Stimulated activated CD4-positive, alpha-beta T cell treated with anti-CD3 and anti-CD28 coated beads, Interleukin-2, amount 100 ng/mL, for 48 hours (primary cell): Measurements from ENCODE around the gene MUC5B.

Experiments
- DNase-seq, 2 donors: peaks; one replicate each; pipeline ENCODE4 v3.0.0-alpha.2; 2020

Gene MUC5B

DNA sequence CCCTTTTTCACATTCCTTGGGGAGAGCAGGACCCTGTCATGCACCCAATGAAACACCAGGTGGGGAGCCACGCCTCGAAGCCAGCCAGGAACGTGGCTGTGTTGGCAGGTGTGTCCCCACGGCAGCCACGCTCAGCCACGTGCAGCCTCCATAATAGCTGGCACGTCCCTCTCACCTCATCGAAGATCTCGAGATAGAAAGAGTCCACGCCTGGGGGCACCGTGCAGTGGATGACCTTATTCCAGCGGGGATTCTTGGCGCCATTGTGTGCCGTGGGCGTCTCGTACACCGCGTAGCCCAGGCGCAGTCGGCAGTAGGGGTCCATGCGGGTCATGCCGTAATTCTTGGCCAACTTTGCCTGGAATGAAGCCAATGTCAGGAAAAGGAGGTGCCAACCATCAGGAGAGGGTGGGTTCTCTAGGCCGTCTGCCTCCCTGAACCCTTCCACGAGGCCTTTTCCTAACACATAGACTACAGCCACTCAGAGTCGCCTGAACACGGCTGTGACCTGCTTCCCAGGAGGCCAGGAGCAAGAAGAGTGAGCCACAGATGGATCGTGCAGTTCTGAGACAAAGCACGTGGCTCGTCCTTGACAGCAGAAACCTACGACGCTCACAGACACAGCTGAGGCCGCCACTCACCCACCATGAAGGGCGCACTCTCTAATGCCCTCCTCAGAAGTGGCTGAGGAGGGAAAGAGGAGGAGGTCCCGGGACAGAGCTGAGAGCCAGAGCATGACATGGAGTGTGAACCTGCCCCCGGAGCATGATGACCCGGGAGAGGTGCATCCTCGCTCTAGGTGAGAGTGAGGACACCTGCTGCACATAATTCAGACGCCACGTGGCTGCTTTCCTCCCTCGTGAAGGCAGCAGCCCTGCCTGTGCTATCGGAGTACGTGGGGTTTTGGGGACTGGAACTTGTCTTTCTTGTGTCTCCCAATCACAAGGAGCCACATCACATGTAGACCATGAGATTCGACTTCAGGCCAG lies 67.5 kb downstream of the MUC5B start:
- no peak for DNase-seq

DNA sequence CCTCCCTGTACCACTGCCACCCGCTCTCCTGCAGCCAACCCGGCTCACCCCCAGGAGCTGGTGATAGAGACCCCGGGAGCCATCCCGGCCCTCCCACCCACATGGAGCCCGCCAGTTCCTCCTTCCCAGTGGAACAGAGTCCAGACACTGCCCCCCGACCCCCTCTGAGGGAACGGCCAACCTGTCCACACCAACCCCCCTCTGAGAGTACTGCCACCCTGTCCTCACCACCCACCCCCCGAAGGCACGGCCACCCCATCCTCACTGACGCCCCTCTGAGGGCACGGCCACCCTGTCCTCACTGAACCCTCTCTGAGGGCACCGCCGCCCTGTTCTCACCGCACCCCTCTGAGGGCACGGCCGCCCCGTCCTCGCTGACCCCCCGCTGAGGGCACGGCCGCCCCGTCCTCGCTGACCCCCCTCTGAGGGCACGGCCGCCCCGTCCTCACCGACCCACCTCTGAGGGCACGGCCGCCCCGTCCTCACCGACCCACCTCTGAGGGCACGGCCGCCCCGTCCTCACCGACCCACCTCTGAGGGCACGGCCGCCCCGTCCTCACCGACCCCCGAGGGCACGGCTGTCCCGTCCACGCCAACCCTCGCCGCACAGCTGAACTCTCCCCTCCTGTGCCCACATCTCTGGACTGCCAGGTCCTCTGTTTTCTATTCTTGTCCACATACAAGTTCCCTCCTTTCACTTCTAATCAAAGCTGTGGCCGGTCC lies 68.6 kb downstream of the MUC5B start:
- no peak for DNase-seq

DNA sequence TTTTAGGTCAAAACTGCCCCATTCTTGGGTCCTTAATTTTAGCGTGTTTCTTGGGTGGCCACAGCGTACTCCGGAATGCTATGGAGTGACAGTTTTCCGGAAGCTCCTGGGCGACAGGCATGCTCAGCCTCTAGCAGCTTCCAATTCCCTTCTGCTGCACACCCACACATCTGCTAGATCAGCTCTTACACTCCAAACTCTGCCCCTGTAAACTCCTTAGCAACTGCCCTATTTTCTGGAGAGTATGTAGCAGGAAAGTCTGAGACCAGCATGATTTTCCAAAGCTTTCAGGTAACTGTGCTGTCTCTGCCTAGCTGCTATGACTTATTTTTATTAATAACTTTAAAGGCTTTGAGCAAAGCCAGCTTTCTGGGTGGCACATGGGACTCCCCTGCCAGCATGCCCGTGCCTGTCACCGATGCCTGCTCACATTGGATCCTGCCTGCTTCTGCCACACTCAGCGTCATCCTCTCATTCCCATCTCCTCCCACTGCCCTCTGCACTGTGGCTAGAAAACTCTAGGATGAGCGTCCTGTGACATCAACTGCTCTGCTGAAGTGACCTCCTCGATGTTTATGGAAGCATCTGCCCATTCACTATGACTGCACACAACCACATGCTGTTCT lies 69.3 kb downstream of the MUC5B start:
- no peak for DNase-seq

DNA sequence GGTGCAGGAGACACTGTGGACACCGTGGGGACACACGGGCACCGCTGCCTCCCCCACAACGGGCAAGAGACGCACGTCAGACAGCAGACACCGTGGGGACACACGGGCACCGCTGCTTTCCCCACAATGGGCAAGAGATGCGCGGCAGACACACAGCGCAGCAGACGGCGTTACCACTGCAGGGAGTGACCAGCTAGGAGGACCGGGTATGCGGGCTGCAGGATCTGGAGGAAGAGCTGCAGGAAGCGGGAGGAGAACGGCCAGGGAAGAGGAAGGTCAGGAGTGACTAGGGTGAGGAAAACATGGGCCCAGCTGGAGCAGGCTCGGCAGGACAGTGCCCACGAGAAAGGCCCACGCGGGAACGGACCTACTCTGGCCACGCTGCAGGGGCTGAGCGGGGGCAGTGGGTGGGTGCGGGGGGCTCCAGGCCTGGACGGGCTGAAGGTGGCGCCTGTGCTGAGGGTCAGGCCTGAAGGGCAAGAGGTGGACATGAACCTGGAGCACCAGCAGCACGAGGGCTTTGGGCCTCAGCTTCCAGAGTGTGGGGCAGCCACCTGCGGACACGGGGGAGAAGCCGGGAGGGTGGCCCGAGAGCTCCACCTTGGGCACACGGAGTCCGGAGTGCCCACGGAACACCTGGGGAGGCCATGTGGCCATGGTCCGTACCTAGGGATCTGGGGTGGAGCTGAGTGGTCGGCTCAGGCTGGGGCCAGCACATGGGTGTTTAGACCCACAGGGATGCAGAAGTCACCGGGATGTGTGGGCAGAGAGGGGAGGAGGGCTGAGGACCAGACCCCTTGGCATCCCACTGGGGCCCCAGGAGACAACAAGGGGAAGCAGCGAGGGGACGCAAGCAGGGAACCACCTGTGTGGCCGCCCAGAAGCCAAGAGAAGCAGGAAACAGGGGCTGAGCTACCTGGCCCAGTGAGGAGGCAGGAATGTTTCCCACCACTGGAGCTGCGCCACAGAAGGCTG lies 70.1 kb downstream of the MUC5B start:
- DNase-seq = no peak

DNA sequence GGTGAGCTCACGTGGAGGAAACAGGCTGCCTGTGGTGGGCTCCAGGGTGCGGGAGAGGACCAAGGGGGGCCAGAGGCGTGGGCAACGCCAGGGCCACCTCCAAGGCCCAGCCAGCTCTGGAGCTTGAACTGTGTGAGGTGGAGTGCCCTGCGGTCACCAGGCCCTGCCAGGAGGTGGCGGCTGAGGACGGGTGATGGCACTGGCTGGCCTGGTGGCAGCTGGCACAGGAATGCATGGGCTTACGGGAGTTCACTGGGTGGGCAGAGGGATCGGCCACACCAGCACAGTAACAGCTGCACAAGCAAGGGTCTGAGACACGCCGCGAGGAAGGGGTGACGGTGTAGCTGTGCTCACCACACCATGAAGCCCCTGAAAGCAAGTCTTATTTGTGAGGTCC lies 70.8 kb downstream of the MUC5B start:
- DNase-seq = no peak

DNA sequence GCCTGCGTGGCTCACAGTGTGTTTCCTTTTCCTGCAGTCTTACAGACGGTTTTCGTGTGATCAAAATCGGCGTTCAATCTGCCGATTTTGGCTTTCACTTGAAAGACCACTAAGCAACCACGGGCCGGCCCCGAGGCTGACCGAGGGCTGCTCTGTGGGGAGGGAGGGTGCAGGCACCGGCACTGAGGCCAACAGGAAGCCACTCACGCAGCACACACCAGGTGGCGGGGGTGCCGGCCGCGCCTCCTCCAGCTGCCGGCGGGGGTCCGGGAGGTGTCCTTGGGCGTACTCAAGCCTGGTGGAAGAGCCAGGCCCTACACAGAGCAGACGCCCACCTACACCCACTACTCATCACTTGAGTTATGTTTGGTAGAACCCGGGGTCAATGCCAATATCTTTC lies 72.2 kb downstream of the MUC5B start:
- no peak for DNase-seq

DNA sequence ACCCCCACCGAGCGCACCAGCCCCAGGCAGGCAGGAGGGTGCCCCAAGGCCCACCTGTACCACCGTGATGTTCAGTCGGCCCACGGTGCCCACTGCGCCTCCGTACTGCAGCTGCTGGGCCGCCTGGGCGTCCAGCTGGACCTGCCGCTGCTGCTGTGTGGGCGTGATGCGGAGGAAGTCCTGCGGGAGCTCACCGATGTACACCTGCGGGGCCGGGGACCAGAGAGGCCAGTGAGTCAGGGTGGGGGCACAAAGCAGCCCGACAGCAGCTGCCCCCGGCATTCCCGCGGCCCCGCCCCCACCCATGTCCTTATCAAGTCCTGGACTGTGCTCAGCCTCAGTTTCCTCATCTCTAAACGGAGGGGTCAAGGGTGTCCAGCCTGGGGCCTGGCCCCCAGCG lies 72.7 kb downstream of the MUC5B start:
- DNase-seq = no peak

DNA sequence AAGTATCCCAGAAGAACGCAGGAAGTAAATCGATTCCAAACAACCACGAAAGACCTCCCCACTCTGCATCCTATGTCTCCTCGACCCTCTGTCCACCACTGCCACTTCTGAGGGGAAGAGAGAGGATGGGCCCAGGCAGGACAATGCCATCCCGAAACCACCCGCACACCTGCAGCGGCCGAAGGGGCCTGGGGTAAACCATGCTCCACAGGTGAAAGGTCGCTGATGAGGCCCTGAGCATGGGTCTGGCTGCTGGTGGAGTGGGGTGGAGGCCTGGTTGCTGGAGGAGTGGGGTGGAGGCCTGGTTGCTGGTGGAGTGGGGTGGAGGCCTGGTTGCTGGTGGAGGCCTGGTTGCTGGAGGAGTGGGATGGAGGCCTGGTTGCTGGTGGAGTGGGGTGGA lies 73.4 kb downstream of the MUC5B start:
- DNase-seq = no peak

DNA sequence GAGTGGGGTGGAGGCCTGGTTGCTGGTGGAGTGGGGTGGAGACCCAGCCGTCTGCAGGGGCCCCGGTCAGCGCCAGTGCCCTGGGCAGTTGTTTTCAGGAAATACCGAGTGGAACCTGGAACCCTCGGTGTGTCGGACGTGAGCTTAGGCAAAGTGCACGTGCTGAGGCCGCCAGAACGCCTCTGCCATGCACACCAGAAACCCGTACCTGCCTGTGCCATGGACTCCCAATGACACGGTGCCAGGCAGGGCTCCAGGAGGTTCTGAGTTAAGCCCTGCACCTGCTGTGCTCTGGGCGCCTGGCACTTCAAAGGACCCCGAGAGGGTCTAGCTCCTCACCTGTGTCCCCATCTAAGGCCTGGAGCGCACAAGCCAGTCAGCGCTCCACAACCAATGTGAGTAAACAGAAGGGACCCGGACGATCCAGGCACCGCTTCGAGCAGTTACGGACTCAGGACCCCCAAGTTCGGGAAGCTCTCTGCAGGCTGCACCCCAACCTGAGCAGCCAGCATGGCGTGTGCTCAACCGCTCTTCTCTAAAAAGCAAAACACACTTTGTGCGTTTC lies 74.2 kb downstream of the MUC5B start:
- no peak for DNase-seq

DNA sequence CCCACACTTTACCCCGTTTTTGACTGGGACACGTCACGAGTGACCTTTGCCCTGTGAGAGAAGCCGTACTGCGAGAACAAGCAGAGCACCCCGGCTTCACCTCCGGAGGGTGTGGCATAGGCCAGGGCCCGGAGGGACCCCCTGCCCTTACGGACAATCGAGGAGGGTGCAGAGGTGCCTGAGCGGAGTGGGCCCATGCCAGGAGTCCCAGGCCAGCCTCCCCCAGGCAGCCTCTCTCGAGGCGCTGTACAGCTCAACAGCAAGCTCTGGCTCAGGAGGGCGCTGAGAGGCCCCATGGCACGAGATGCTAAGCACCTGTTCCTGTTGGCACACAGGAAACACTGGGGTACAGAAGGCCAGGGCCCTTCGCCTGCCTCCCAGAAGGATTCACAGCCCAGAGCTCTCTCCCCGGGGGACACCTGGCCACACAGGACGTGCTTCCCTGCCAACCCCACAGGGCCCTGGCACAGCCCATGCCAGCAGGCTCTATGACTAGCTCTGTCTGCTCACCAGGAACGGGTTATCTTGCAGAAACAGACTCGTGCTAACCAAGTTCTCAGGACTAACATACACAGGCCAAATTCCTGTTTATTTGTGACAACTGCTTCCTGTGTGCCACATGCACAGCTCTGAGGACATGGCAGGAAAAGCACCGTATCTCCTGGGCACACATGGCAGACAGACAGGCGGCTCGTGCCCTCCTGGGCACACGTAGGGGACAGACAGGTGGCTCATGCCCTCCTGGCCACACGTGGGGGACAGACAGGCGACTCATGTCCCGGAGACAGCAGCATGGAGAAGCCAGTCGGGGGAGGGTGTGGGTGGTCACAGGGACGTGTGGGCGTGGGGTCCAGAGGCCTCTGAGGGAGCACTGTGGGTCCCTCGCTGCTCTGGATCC lies 75.0 kb downstream of the MUC5B start:
- no peak for DNase-seq

DNA sequence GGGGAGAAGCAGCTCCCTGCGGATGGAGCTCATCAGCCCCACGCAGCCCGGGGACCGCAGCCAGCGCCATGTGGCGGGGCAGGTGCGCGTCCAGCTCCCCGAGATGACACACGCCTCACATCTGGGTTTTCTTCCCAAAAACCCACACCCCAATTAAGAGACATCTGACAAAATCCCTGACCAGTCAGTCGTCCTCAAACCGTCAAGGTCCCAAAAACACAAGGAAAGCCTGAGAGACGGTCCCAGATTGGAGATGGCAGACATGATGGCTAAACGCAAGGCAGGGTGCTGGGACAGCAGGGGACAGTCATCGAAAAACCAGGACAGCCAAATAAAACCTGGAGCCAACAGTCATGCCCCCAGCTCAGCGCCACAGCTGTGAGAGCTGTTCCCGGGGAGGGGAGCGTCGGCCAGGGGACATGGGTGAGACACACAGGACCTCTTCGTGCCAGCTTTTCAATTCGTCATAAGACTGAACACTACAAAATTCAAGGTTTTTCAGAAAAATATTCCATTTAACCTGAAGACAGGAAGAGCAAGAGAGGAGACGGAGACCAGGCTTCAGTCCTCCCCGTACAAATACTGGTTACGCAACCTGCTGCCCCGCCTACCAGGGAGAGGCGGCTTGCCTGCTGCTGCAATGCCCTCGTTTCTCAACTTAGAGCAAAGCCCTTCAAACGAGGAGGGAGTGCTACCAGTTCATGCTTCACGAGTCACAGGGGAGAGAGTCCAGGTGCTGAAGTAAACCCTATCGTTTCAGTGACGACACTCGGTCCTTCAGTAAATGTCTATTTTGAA lies 76.0 kb downstream of the MUC5B start:
- no peak for DNase-seq

DNA sequence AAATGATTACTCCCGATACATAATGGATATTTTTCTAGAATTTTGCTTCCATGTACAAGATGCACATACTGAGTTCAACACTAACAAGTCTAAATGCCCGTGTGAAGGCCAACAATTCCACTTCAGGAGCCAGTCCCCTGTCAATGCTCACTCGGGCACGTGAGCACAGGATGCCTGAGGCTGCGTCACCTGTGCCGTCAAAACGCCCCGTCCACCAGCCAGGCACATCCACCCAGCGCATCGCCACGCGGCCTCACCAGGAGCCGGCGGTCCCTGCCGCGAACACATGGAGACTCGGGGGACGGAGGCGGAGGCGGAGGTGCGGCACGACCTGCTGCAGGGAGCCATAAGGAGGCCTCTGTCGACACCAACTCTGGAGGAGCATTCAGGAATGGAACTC lies 76.8 kb downstream of the MUC5B start:
- DNase-seq = no peak

DNA sequence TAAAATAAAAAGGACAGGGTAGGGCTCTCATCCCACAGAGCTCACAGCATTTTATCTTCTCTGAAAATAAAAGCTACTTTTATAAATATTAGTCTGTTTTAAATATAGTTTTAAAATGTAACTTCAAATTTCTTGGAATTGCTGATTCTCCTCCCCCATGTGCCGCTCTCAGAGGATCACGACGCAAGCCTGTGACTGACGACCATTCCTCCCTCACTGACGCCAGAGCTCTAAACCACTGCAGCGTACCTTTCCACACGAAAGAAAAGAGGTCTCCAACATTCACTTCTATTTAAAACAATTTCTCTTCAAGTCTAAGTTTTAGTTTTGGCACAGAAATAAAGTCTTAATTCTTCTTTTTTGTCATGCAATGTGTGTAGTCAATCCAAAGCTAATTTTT lies 77.3 kb downstream of the MUC5B start:
- DNase-seq = no peak

DNA sequence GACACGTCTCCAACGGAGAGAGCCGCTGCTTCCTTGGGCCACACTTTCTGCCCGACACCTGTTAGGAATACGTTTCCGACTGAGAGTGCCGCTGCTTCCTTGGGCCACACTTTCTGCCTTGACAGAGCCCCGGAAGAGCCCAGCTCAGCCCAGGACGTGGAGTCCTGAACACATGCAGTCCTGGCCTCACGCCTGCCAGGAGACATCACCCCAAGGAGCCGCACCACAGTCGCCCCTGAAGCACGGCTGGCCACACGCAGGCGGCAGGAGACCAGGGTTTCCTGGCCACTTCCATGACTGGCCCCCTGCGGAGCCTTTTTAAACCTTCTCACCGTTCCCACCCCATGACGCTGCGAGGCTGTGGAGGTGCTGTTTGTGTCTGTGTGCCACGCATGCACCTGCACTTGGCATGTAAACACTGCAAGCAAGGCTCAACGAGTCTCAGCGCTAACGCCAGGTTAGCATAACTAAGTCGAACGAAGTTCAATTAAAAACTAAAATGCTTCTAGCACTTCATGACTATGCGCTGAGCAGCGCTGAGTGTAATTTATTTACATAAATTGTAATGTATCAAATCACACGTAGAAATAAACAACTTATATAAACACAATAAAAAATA lies 77.8 kb downstream of the MUC5B start:
- no peak for DNase-seq

DNA sequence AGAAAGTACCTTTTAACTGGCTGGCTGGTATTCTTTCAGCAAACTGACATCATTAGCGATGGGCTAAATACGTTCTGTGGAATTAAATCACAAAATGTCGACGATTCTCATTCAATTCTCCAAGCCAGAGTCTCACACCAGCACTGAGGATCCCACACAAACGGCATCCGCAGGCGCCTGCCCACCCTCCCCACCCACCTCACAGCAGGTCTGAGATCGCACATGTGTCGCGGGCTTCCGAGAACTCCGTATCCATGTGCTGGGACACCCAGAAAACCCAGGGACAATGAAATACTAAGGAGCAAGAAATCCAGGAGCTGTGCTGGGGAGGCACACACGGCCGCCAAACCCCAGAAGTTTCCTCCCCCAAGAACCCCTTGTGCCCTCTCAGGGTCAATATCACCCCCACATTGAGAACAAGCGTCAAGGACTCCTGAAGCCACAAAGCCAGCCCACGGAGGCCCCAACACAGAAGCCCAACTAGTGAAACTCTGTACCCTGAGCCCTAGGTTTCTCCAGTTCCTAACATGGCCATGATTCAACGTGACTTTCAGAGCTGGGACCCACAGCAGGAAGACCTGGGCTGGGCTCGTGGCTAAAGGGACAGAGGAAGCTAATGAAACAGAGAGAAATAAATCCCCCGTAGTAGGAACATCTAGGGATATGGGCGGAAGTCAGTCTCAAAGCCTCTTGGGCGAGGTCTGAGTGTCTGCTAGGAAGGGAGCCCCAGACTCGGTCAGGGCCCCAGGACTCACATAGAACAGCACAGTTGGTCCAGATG lies 78.5 kb downstream of the MUC5B start:
- no peak for DNase-seq

DNA sequence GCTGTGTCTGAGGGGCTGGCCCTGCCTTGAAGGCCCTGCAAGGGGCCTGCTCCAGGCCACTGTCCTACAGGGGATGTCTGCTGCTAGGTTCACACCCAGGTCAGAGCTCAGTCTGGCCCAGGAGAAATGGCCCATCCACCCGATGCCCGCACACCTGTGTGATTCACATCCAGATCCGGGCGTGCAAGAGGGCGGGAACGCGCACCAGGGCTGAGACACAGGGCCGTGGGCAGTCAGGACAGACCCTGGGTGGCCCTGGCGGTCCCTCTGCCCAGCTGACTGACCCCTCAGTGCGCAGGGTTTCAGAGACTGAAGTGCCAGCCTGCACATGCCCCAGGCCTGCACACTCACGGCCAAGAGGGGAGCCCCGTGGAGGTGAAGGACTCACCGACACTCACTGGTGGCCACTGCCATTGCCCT lies 79.2 kb downstream of the MUC5B start:
- no peak for DNase-seq

DNA sequence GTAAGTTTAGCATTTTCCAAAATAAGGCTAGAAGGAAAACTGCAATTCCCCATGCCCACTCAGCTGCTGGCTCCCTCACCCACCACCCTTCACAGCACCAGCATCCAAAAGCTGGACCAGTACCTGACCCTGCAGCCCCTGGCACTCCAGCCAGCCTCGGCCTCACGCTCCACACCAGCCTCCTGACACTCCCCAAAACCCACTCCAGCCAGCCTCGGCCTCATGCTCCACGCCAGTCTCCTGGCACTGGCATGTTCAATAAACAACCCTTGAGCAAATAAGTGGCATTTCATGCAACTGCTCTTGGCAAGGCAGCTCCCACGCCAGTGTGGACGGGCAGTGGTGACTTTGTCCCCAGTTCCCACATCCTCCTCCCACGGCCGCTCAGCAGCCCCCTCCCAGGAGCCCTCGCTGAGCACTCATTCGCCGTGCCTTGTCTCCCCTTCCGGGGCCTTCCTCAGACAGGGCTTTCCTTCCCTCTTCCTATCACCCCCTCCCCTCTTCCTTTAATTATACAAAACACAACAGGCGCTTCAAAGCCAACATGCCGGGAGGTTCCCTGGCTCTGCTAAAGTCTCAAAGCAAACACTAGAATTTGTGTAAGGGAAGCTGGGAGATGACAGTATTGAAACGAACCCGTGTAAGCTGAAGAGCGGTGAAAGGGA lies 79.7 kb downstream of the MUC5B start:
- DNase-seq = no peak

DNA sequence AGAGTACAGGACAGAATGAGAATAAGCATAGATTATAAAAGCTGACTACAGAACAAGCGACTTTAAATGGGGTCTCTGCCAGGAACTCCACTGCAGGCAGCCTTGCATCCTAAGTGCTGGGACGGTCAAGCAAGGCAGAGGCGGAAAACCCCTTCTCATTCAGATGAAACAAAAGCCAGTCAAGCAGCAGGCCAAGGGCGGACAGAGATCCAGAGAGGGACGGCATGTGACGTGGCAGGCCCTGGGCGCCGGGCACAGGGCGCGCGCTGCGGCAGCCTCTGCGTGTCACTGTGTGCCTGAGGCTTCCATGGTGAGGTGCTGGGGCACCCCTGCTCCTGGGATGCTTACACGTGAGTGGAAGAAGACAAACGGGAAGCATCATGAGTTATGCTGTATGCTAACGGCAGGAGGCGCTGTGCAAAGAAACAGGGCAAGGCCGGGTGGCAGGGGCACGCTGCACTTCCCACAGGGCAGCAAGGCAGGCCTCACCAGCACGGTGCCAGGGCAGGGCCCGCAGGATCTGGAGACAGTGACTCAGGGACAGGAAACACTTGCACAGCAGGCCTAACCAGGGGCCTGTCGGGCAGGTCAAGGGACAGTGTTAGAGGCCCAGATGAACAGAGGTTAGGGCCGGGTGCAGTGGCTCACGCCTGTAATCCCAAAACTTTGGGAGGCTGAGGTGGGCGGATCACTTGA lies 80.4 kb downstream of the MUC5B start:
- no peak for DNase-seq
